HG03045 (cell line): ENCODE measurements around the gene CHD2.
A peak's percentile ranks its signal among the peaks of the same experiment; 100 is the strongest.
"Not testable (repeated sequence)": the region's sequence is repeated elsewhere in the genome, so short reads cannot be mapped to it uniquely, and the experiment has no call there.

Source experiments
- ATAC-seq: cut with Tn5 transposase; IDR thresholded peaks from one replicate; pipeline ENCODE4 v1.9.1; 2021; ENCODE audit warnings: mild to moderate bottlenecking, moderate library complexity; ENCODE audit not compliant: unreplicated experiment

Gene CHD2

GRCh38 chr15:93007994-93008393 is 107.9 kb downstream of the CHD2 start:
- no peak for ATAC-seq

- ATAC-seq: no peak
Measured at GRCh38 chr15:93012786-93013185, 112.7 kb downstream of the CHD2 start.

GRCh38 chr15:93017526-93017925 is 117.4 kb downstream of the CHD2 start:
- ATAC-seq: no peak

- ATAC-seq: no peak
Measured at GRCh38 chr15:93018574-93018973, 118.5 kb downstream of the CHD2 start.

GRCh38 chr15:93019090-93019489 is 119.0 kb downstream of the CHD2 start:
- ATAC-seq: no peak

- ATAC-seq: no peak
Measured at GRCh38 chr15:93019971-93020370, 119.8 kb downstream of the CHD2 start.

- peak; percentile 72 for ATAC-seq
Measured at GRCh38 chr15:93020976-93021772, 121.0 kb downstream of the CHD2 start.

GRCh38 chr15:93024293-93024692 is 124.2 kb downstream of the CHD2 start:
- ATAC-seq: no peak

- ATAC-seq: no peak
Measured at GRCh38 chr15:93024716-93025624, 124.8 kb downstream of the CHD2 start.

GRCh38 chr15:93025625-93025982 is 125.5 kb downstream of the CHD2 start:
- ATAC-seq: no peak

- no peak for ATAC-seq
Measured at GRCh38 chr15:93026380-93026817, 126.3 kb downstream of the CHD2 start.

GRCh38 chr15:93027413-93027812 is 127.3 kb downstream of the CHD2 start:
- no peak for ATAC-seq

- ATAC-seq: no peak
Measured at GRCh38 chr15:93028111-93028631, 128.0 kb downstream of the CHD2 start.

GRCh38 chr15:93028632-93029213 is 128.6 kb downstream of the CHD2 start:
- ATAC-seq: no peak

GRCh38 chr15:93029214-93029835 is 129.2 kb downstream of the CHD2 start:
- no peak for ATAC-seq

GRCh38 chr15:93029836-93030429 is 129.8 kb downstream of the CHD2 start:
- ATAC-seq: no peak

- ATAC-seq: peak; percentile 64
Measured at GRCh38 chr15:93030430-93031102, 130.4 kb downstream of the CHD2 start.

- no peak for ATAC-seq
Measured at GRCh38 chr15:93031103-93031464, 131.0 kb downstream of the CHD2 start.

GRCh38 chr15:93031557-93032384 is 131.6 kb downstream of the CHD2 start:
- ATAC-seq: not testable (repeated sequence)
